Activated T-cell treated with anti-CD3 and anti-CD28 coated beads, Interleukin-2, amount 50 U/mL, for 1 hour (primary cell): ENCODE data around the gene DNASE1L3.
A peak's percentile ranks its signal among the peaks of the same experiment; 100 is the strongest.
"Not testable (repeated sequence)": the region's sequence is repeated elsewhere in the genome, so short reads cannot be mapped to it uniquely, and the experiment has no call there.

ENCODE experiments used
- DNase-seq: peaks from one replicate; pipeline ENCODE4 v3.0.0-alpha.2; 2020

The DNASE1L3 gene

GRCh38 chr3:58234516-58234931 is 23.8 kb upstream of the DNASE1L3 start:
- DNase-seq = no peak

GRCh38 chr3:58231666-58232065 is 20.9 kb upstream of the DNASE1L3 start:
- DNase-seq = no peak

GRCh38 chr3:58230876-58231552 is 20.2 kb upstream of the DNASE1L3 start:
- DNase-seq = no peak

- DNase-seq = not testable (repeated sequence)
Measured at GRCh38 chr3:58227933-58228332, 17.2 kb upstream of the DNASE1L3 start.

- no peak for DNase-seq
Measured at GRCh38 chr3:58223855-58224254, 13.1 kb upstream of the DNASE1L3 start.

- no peak for DNase-seq
Measured at GRCh38 chr3:58222161-58222724, 11.5 kb upstream of the DNASE1L3 start.

GRCh38 chr3:58218904-58219303 is 8.1 kb upstream of the DNASE1L3 start:
- DNase-seq = no peak

- peak; percentile 53 for DNase-seq
Measured at GRCh38 chr3:58217209-58217811, 6.5 kb upstream of the DNASE1L3 start.

GRCh38 chr3:58216496-58217195 is 5.9 kb upstream of the DNASE1L3 start:
- DNase-seq = no peak

GRCh38 chr3:58215317-58216025 is 4.7 kb upstream of the DNASE1L3 start:
- no peak for DNase-seq

- no peak for DNase-seq
Measured at GRCh38 chr3:58214484-58215316, 3.9 kb upstream of the DNASE1L3 start.

GRCh38 chr3:58209933-58210332 is 839 bp downstream of the DNASE1L3 start:
- no peak for DNase-seq

GRCh38 chr3:58207954-58208353 is 2.8 kb downstream of the DNASE1L3 start:
- no peak for DNase-seq

- no peak for DNase-seq
Measured at GRCh38 chr3:58206406-58207011, 4.3 kb downstream of the DNASE1L3 start.

- DNase-seq = no peak
Measured at GRCh38 chr3:58205981-58206380, 4.8 kb downstream of the DNASE1L3 start.

- no peak for DNase-seq
Measured at GRCh38 chr3:58204720-58205119, 6.1 kb downstream of the DNASE1L3 start.

GRCh38 chr3:58203541-58203940 is 7.2 kb downstream of the DNASE1L3 start:
- DNase-seq = no peak

GRCh38 chr3:58202917-58203360 is 7.8 kb downstream of the DNASE1L3 start:
- DNase-seq = no peak

- DNase-seq = not testable (repeated sequence)
Measured at GRCh38 chr3:58201451-58201850, 9.3 kb downstream of the DNASE1L3 start.

GRCh38 chr3:58200846-58201355 is 9.9 kb downstream of the DNASE1L3 start:
- DNase-seq = no peak

GRCh38 chr3:58200121-58200709 is 10.6 kb downstream of the DNASE1L3 start:
- no peak for DNase-seq
